ENCODE measurements around the gene ZNF532.

- TF ChIP-seq, protein P1, sequence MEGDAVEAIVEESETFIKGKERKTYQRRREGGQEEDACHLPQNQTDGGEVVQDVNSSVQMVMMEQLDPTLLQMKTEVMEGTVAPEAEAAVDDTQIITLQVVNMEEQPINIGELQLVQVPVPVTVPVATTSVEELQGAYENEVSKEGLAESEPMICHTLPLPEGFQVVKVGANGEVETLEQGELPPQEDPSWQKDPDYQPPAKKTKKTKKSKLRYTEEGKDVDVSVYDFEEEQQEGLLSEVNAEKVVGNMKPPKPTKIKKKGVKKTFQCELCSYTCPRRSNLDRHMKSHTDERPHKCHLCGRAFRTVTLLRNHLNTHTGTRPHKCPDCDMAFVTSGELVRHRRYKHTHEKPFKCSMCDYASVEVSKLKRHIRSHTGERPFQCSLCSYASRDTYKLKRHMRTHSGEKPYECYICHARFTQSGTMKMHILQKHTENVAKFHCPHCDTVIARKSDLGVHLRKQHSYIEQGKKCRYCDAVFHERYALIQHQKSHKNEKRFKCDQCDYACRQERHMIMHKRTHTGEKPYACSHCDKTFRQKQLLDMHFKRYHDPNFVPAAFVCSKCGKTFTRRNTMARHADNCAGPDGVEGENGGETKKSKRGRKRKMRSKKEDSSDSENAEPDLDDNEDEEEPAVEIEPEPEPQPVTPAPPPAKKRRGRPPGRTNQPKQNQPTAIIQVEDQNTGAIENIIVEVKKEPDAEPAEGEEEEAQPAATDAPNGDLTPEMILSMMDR (IDR thresholded peaks at IDR 0.05), result no peak
- TF ChIP-seq POLR2A (IDR thresholded peaks at IDR 0.05), result no peak
These were observed 165.2 kb downstream of the ZNF532 start for GRCh38 chr18:59029663-59030429.

Data from Peyer's patch (tissue), 4 donors.